HG03045 (cell line): ENCODE results near the gene CD3D.
"Not testable (repeated sequence)": the region's sequence is repeated elsewhere in the genome, so short reads cannot be mapped to it uniquely, and the experiment has no call there.

Source experiments
- ATAC-seq: cut with Tn5 transposase; IDR thresholded peaks from one replicate; pipeline ENCODE4 v1.9.1; 2021; ENCODE audit warnings: mild to moderate bottlenecking, moderate library complexity; ENCODE audit not compliant: unreplicated experiment

CD3D gene

DNA sequence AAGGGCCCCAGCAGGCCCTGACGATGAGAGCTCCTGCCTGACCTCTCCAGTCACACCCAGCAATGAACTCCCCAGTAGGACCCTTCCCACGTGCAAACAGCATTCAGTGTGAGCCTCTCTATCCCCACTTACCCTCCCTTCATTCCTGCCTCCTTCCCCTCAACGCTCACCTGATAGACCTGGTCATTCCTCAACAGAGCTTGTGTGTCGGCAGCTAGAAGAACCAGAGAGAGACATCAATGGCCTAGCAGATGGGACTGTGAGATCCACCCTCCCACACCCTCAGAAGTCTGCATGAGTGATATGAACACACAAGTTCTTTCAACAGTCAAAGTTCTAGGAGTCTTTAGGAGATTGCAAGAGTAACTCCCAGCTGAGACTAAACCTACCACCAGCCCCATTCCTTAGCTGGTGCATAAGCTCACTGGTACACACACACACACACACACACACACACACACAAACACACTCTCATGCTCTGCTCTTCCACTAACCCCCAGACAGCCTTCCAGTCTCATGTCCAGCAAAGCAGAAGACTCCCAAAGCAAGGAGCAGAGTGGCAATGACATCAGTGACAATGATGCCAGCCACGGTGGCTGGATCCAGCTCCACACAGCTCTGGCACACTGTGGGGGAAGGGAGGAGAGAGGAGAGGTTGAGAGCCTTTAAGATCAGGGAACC, 3.1 kb downstream of the CD3D start:
- ATAC-seq = no peak

DNA sequence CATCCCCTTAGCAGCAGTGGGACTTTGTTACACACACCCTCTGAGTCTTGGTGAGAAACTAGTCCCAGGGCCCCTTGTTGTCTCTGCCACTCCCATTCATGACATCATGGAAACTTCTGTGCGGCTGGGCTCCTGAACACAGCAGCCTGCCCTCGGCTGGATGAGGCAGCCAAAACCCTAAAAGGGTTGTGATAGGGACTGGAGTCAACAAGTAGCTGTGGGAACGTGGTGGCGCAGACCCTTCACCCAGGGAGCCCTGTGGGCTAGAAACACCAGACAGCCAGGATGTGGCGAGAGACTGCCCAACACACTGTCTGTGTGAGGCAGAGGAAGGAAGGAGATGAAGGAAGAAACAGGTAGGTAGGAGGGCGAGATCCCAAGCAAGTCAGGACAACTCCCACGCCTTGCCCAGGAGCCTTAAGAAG, 3.9 kb downstream of the CD3D start:
- no peak for ATAC-seq

DNA sequence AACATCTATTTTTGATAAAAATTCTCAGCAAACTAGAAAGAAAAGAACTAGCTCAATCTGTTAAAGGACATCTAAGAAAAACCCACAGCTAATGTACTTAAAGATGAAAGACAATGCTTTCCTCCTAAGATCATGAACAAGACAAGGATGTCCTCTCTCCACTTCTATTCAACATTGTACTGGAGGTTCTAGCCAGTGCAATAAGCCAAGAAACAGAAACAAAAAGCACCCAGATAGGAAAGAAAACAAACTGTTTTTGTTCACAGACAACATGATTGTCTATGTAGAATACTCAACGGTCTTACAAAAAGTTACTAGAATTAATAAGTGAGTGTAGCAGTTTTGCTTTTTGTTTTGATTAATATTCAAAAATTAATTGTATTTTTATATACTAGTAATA, 7.8 kb downstream of the CD3D start:
- ATAC-seq = no peak

DNA sequence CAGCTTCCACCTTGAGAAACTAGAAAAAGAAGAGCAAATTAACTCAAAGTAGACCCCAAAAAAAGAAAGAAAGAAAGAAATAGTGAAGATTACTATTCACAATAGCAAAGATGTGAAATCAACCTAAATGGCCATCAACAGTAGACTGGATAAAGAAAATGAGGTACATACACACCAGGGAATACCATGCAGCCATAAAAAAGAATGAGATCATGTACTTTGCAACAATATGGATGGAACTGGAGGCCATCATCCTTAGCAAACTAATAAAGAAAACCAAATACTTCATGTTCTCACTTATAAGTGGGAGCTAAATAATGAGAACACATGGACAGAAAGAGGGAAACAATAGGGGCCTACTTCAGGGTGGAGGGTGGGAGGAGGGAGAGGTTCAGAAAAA, 13.8 kb downstream of the CD3D start:
- no peak for ATAC-seq

DNA sequence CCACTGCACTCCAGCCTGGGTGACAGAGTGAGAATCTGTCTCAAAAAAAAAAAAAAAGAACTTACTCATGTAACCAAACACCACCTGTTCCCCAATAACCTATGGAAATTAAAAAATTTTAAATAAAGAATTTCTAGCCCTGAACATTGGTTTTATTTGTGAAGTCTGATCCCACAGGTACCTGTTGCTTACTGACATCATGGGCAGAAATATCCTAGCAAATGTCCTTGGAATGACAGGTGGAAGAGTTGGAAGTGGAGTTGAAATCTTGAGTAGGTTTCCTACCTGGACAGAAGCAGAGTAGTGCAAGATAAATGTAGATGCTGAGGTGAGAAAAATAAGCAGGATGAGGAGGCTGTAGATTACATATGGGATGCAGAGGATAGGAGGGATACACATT, 17.2 kb downstream of the CD3D start:
- no peak for ATAC-seq

DNA sequence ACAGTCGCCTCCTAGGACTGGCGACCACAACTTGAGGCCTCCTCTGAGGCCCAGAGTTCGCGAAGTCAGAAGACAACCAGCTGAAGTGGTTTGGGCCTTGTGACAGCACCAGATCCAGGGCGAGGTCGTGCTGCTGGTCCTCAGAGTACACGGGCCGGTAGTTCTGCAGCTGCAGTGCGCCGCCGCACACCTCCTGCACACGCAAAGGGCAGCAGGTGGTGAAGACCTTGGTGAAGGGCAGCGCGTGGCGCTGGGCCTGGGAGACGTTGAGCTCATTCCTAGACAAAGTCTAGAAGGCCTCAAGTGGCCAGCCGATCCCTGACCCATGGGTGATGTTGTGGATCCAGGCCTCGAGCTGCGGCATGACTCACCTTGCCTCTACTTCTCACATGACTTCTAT, 19.8 kb downstream of the CD3D start:
- no peak for ATAC-seq

DNA sequence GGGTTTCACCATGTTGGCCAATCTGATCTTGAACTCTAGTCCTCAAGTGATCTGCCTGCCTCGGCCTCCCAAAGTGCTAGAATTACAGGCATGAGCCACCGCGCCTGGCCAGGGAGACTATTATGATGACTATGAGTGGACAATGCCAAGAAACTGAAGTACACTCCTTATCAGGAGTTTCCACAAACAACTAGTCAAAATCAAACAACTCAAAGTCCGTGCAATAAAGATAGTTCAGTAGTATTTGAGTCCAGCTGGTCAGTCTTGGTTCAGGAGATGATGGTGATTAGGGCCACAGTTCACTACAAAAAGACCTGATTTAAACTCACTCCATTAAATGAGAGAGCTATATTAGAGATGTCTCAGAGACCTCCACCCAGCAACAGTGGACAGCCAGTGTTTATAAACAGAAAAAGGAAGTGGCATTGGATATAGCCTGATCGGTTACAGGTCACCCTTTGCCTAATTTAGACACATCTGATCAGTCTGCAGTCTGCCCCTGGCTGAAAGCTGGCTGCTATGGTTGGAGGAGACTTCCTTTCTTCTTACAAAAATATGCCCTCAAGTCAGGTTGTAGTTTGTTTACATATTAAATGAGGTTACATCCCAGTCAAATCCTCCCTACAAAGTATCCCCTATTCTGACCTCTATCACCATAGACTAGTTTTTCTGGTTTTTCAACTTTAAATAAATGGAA, 21.0 kb downstream of the CD3D start:
- ATAC-seq = no peak

DNA sequence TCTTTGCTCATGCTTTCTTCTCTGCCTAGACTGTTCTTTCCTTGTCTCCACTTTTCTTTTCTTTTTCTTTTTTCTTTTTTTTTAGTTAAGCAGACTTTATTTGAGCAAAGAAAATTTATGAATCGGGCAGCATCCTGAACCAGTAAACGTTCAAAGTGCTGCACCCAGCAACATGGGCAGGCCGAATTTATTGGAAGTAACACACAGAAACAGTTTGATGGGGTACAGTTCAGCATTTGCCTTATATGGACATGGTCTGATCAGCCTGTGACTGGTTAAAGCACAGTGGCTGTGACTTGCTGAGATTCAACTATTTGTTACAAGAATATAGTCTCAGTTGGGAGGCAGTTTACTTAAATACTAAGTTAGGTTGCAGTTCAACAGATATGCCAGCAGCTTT, 22.0 kb downstream of the CD3D start:
- no peak for ATAC-seq

DNA sequence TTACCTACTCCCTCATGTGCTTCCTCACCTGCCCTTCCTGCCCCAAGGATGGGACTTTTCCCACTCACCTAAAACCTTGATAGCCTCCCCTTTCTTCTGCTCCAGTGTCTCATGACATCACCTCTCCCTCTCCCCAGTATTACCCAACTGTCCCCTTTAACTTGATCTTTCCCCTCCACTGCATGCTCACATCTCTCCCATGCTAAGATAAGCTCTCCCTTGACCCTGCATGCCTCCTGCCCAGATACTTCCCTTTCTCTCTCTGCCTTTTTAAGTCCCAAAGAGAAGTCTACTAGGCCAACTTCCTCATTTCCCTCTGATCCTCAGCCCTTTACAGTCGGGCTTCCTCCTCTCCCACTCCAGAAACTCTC, 23.2 kb downstream of the CD3D start:
- ATAC-seq = no peak

DNA sequence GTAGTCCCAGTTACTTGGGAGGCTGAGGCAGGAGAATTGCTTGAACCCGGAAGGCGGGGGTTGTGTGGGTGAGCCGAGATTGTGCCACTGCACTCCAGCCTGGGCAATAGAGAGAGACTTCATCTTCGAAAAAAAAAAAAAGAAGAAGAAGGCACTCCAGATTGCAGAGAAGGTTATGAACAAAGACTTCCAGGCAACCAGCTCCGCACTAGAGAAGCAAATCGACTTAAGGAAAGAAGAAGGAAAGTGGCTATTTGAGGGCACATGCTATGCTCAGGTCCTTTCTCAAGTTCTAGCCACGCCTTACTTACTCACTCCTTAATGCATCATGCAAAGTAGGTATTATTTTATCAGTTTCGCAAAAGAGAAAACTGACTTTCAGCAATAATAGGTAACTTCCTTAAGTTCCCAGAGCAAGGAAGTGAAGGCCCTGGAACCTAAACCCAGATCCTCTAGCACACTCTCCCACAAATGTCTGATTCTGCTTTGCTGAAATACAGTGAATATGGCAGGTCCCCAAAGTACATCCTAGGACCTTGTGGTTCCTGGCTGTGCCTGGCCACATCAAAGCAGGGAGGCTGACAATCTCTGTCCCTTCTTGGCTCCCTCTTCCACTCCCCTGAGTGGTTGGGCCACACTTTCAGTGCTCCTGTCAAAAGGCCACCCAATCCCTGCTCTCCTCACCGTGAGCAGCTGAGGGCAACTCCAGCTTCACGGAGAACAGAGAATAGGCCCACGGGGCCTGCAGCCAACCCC, 23.7 kb downstream of the CD3D start:
- no peak for ATAC-seq

DNA sequence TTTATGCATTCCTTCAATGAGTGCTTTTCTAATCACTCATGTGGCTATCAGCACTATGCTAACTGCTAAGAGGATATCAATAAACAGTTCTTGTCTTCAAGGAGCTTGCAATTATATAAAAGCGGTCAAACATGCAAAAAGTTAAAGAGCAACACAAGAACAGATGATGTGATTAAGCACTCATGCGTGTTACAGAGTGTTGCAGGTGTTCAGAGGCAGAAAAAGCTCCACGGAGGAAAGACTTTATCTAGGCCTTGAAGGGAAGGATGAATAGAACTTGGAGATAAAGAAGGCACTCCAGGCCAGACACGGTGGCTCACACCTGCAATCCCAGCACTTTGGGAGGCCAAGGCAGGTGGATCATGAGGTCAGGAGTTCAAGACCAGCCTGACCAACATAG, 24.4 kb downstream of the CD3D start:
- no peak for ATAC-seq

DNA sequence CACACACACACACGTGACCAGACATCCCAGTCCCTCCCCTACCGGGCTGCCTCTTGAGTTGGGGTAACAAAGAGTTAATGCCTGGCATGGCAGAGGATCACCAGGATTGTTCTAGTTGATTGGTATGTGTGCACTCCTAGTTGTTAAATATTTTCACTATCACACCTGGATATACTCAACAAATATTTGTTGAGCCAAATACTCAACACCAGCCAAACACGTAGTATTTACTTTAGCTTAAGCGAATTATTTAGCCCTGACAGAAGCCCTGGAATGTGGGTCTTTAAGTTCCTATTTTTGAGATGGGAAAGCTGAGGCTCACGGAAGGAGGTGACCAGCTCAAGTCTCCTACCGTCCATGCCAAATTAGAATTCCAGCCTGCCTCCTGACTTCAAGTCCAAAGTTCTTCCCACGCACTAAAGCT, 27.5 kb downstream of the CD3D start:
- no peak for ATAC-seq

DNA sequence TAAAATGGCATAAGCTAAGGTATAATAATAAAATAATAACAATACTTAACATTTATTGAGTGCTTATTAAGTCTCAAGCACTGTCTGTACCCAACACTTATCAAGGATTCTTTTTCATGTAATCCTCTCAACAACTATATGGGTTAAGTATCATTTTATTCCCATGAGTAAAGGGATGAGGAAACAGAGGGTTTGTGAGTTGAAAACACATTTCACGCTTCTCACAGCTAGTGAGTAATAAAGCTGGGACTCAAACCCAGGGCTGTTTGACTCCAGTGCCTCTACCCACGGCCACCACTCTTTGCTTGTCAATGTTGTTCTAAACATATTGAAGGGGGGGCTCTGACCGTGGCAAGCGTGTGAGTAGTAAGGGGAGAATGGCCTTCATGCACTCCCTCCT, 29.3 kb downstream of the CD3D start:
- ATAC-seq = no peak

DNA sequence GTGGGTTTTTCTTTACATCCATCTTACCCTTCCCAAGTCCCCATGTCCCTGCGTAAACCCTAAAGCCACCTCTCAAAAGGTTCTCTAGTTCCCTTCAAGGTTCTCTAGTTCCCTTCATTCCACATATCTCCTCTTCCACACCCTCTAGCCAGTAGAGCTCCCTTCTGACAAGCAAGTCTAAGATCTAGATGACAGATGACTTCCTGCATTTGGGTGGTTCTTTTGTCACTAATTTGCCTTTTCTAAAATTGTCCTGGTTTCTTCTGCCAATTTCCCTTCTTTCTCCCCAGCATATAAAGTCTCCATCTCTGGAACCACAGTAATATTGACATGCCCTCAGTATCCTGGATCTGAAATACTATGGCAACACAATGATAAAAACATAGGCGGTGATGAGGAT, 30.2 kb downstream of the CD3D start:
- ATAC-seq = no peak

DNA sequence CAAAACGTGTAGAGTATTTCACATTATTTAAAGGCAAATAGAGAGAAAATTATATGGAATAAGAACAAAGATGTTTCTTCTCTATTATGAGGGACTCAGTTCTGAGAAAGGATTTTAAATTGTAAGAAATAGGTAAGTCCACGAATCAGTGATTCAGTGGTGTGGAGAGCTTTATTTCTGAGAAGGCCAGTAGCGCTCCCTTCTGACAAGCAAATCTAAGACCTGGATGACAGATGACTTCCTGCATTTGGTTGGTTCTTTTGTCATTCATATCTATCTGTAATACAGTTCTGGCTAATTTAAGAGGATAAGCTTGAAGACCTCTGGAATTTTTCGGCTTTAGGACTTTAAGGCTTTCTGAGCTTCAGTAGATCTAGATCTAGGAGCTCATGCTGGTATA, 31.0 kb downstream of the CD3D start:
- ATAC-seq = no peak

DNA sequence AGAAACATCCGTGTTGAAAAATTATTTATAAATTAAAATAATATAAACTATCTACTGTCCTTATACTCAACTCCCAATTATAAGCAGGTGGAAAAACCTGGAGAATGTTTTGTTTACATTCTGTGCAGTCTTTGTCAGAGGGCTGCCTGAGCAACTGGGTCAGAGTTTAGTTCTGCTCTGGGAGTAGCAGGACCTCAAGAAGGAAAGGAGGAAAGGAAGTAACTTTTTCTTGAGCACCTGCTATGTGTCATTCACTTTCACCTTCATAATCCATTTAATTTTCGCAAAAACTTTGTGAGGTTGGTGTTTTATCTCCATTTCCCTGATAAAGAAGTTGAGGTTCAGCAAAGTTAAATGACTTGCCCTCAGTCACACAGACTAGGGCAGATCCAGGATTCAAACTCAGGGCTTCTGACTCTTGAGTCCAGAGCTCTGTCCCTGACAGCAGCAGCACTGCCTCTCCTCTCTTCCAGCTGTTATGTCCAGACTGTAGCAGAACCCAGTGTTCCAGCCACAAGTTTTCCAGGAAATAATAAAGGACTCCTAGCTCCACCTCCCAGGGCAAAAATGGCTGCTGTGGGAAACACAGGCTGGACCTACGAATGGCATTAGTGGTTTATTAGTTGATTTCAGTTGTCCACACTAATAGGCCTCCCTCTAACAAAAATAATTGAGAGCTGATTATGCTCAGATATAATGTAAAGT, 31.6 kb downstream of the CD3D start:
- no peak for ATAC-seq

DNA sequence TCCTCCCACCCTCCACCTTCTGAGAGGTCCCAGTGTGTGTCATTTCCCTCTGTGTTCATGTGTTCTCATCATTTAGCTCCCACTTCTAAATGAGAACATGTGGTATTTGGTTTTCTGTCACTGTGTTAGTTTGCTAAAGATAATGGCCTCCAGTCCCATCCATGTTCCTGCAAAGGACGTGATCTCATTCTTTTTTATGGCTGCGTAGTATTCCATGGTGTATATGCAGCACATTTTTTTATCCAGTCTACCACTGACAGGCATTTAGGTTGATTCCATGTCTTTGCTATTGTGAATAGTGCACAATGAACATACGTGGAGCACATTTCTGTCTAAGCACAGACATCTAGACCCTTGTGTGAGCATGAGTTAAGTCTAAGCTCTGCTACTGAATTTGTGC, 32.2 kb downstream of the CD3D start:
- ATAC-seq = no peak

DNA sequence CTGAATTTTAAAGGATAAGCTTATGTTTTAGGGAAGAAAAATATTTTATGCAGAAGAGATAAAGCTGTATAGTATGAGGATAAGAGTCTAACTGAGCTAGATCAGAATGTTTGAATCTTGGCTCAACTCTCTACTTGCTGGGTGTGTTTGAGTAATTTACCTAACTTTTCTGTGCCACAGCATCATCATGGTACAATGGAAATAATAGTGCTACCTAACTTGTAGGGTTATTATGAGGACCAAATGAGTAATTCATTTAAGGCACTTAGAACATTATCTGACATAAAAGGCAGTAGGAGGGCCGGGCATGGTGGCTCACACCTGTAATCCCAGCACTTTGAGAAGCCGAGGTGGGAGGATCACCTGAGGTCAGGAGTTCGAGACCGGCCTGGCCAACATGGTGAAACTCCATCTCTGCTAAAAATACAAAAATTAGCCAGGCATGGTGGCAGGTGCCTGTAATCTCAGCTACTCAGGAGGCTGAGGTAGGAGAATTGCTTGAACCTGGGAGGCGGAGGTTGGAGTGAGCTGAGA, 33.4 kb downstream of the CD3D start:
- not testable (repeated sequence) for ATAC-seq

DNA sequence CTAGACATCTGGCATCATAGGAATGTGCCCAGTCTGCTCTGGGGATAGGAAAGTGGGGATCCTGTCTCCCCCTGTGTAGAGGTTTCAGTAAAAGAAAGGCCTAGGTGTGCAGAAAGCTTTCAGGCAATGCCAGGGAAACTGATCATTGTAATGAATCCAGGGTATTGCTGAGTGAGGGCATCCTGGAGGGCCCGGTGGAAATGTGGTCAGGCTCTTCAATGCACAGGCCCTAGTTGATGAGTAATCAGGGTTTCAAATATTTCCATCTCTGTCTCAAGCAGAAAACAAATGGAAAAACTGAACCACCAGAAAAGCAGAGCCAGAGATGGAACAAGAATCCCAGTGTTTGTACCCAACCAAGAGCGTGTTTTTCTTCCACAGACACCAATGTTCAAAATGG, 35.9 kb downstream of the CD3D start:
- ATAC-seq = no peak

DNA sequence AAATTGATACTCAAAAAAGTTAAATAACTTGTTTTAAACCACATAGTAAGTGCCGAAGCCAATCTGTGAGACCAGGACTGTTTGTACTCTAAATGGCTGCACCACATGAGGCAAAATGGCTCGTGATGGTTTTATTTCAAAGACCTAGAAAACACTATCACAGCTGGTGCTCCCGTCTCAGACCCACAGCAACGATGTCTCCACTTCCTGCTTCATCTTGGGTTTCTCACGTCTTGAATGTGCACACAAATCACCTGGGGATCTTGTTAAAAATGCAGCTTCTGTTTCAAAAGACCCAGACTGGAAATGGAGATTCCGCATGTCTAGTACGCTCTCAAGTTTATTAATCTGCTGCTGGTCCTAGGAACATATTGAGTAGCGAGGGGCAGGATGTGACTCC, 36.8 kb downstream of the CD3D start:
- ATAC-seq = no peak

DNA sequence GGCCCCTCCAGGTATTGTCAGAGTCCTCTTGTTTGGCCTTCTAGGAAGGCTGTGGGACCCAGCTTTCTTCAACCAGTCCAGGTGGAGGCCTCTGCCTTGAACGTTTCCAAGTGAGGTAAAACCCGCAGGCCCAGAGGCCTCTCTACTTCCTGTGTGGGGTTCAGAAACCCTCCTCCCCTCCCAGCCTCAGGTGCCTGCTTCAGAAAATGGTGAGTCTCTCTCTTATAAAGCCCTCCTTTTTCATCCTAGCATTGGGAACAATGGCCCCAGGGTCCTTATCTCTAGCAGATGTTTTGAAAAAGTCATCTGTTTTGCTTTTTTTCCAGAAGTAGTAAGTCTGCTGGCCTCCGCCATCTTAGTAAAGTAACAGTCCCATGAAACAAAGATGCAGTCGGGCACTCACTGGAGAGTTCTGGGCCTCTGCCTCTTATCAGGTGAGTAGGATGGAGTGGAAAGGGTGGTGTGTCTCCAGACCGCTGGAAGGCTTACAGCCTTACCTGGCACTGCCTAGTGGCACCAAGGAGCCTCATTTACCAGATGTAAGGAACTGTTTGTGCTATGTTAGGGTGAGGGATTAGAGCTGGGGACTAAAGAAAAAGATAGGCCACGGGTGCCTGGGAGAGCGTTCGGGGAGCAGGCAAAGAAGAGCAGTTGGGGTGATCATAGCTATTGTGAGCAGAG, 37.8 kb downstream of the CD3D start, which contains the start of gene CD3E:
TSS of gene CD3E (plus strand) at position 163 of the 681 bp plus-strand sequence. CDS start at position 386, 223 bp downstream.
- no peak for ATAC-seq
